Cardiac fibroblast (primary cell): ENCODE measurements around the gene FOXI3.

Source experiments
- DNase-seq, 2 donors: peaks; one replicate each; pipeline versions ENCODE4 v3.0.0 to v3.0.0-alpha.2; 2010; ENCODE audit warnings: low read depth in 2 of 2
- H3K4me3 ChIP-seq, 2 donors: replicated peaks in 1 of 2; 1 replicate in 1 of 2; 2 replicates in 1 of 2; pipeline ENCODE4 v1.5.1; 2011; ENCODE audit warnings: low read depth in 2 of 2, low read length in 2 of 2, mild to moderate bottlenecking in 2 of 2, moderate library complexity in 1 of 2
- TF ChIP-seq, protein P1 (sequence below): IDR thresholded peaks from one replicate; pipeline ENCODE4 v1.5.1; 2011; ENCODE audit warnings: low read depth, mild to moderate bottlenecking, low read length, inconsistent platforms

The FOXI3 gene

GRCh38 chr2:88481691-88482336 is 29.3 kb upstream of the FOXI3 start:
- DNase-seq = peak; percentile 0 to 17
- TF ChIP-seq, protein P1, sequence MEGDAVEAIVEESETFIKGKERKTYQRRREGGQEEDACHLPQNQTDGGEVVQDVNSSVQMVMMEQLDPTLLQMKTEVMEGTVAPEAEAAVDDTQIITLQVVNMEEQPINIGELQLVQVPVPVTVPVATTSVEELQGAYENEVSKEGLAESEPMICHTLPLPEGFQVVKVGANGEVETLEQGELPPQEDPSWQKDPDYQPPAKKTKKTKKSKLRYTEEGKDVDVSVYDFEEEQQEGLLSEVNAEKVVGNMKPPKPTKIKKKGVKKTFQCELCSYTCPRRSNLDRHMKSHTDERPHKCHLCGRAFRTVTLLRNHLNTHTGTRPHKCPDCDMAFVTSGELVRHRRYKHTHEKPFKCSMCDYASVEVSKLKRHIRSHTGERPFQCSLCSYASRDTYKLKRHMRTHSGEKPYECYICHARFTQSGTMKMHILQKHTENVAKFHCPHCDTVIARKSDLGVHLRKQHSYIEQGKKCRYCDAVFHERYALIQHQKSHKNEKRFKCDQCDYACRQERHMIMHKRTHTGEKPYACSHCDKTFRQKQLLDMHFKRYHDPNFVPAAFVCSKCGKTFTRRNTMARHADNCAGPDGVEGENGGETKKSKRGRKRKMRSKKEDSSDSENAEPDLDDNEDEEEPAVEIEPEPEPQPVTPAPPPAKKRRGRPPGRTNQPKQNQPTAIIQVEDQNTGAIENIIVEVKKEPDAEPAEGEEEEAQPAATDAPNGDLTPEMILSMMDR = no peak
- H3K4me3 ChIP-seq = no peak overlapping the region

DNA sequence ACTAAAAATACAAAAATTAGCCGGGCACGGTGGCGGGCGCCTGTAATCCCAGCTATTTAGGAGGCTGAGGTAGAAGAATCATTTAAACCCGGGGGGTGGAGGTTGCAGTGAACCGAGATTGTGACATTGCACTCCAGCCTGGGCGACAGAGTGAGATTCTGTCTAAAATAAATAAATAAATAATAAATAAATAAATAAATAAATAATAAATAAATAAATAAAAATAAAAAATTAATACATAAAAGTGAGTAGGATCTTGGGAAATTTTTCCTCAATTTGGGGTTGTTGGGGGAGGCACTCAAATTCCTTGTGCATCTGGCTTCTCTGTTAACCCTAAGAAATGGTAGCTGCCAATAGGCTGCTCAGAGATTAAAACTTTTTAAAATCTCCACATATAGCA is 20.3 kb upstream of the FOXI3 start:
- no peak for DNase-seq
- no peak overlapping the region for H3K4me3 ChIP-seq
- TF ChIP-seq, protein P1 = no peak

DNA sequence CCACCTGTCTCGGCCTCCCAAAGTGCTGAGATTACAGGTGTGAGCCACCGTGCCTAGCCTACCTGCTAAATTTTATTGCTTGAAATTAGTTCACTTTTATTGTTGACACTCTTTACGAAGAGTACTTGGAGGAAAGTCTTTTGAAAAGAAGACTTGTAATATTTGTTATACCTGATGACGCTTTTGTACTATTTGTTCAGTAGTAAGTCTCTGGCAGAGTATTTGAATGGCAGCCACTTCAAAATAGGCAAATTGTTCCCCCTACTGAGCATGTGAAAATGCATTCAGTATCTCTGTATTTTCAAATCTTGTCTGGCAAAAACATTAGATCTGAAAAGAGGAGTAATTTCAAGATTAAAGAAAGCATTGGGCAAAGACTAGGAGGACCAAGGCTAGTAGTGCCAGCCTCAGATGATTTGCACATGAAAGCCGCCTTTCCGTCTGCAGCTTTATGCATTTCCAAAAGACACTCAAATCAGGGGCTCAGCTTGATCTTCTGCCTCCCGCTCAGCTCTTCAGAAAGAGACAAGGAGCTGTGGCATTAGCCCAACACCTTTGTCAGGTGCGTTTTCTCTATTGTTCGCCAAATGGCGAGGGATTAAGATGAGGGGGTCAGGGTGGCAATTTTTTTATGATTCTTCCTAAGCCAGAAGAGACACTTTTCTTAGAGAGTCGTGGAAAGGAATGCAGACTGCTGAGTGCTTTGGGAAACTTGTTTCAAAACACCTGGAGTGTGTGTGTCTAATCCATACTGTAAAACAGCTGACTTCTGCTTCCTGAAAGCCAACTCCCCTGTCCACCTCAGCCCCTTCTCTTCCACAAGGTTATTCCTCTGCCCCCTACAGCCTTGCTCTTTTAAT is 18.8 kb upstream of the FOXI3 start:
- TF ChIP-seq, protein P1 = no peak
- H3K4me3 ChIP-seq = no peak overlapping the region
- no peak for DNase-seq

DNA sequence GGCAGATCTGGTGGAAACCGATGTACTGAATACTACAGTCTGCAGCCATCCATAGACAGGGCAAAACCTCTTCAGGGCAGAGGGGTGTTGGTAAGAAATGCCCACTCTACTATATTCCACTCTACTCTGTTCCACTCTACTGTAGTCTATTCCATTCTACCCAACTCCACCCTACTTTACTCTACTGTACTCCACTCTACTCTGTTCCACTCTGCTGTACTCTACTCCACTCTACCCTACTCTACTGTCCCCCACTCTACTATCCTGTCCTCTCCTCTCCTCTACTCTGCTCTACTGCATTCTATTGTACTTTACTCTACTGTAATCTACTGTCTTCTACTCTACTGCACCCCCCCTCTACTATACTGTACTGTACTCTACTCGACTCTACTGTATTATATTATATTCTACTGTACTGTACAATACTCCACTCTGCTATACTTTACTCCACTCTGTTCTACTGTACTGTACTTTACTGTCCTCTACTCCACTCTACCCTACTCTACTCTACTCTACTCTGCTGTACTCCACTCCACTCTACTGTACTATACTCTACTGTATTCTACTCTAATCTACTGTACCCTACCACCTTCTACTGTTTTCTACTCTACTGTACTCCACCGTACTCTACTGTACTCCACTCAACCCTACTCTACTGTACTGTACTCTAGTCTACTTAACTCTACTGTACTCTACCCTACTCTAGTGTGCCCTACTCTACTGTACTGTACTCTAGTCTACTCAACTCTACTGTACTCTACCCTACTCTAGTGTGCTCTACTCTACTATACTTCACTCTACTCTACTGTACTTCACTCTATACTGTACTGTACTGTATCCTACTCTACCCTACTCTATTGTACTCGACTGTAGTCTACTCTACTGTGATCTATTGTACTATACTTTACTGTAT is 17.0 kb upstream of the FOXI3 start:
- no peak overlapping the region for H3K4me3 ChIP-seq
- DNase-seq = no peak
- TF ChIP-seq, protein P1 = no peak

DNA sequence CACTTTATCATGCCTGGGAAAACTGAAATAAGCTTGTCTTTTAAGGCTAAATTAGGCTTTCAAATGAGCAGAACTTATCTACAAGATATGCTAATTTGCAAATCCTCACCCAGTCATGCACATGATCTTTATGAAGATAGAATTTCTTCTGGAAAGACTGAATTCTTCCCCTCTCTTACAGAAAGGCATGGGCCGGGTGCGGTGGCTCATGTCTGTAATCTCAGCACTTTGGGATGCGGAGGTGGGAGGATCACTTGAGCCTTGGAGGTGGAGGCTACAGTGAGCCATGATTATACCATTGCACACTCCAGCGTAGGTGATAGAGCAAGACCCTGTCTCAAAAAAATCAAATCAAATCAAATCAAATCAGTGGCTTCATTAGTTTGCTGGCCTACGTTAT is 11.7 kb upstream of the FOXI3 start:
- TF ChIP-seq, protein P1 = no peak
- no peak for DNase-seq
- H3K4me3 ChIP-seq = no peak overlapping the region

- H3K4me3 ChIP-seq = no peak overlapping the region
- TF ChIP-seq, protein P1 = no peak
- no peak for DNase-seq
These were observed 6.1 kb upstream of the FOXI3 start for GRCh38 chr2:88458633-88459032.
